Stomach (tissue), 9 donors: ENCODE measurements around the gene LOXL3. TPM values are rescaled to one million over a fixed set of nuclear protein-coding genes. Genes with fewer than 3 reads are reported as not detected.

ENCODE experiments used
- DNase-seq, 2 donors: peaks; one replicate each; pipeline versions ENCODE4 v3.0.0 to v3.0.0-alpha.2; 2013 to 2019
- H3K27ac ChIP-seq, 5 donors: fragments of 200-600 bp in 4 of 5; sonication (generic) in 4 of 5; one replicate each; pipeline ENCODE4 v1.5.1; 2013 to 2019; ENCODE audit warnings: mild to moderate bottlenecking in 1 of 5, moderate library complexity in 1 of 5
- H3K27me3 ChIP-seq, 3 donors: fragments of 200-600 bp; sonication (generic); one replicate each; pipeline ENCODE4 v1.5.1; 2017 to 2019; ENCODE audit warnings: mixed run types in 1 of 3
- H3K36me3 ChIP-seq, 4 donors: fragments of 200-600 bp; sonication (generic); 1 replicate in 3 of 4; 2 replicates in 1 of 4; pipeline ENCODE4 v1.5.1; 2016 to 2019
- H3K4me1 ChIP-seq, 4 donors: fragments of 200-600 bp; sonication (generic); one replicate each; pipeline ENCODE4 v1.5.1; 2016 to 2019
- H3K4me3 ChIP-seq, 4 donors: fragments of 200-600 bp; sonication (generic) in 3 of 4; one replicate each; pipeline ENCODE4 v1.5.1; 2016 to 2019; ENCODE audit warnings: mild to moderate bottlenecking in 1 of 4
- H3K9me3 ChIP-seq, 4 donors: fragments of 200-600 bp; sonication (generic); one replicate each; pipeline ENCODE4 v1.5.1; 2016 to 2019
- CTCF ChIP-seq, 7 experiments: fragments of 450-650 bp in 4 of 7; fragments of 200-600 bp in 3 of 7; sonication (generic) in 3 of 7; IDR thresholded peaks; one replicate each; pipeline ENCODE4 v1.5.1; 2016 to 2019; ENCODE audit warnings: antibody characterized with exemption in 7 of 7, control low read depth in 2 of 7, mild to moderate bottlenecking in 1 of 7
- EP300 ChIP-seq: sonication (generic); formaldehyde crosslinking; IDR thresholded peaks from one replicate; pipeline ENCODE4 v1.6.1; 2017; ENCODE audit warnings: antibody characterized with exemption
- POLR2A ChIP-seq, 4 donors: fragments of 450-650 bp; IDR thresholded peaks; one replicate each; pipeline ENCODE4 v1.6.1; 2016; ENCODE audit warnings: antibody characterized with exemption in 4 of 4, control low read depth in 2 of 4, mild to moderate bottlenecking in 1 of 4, moderate library complexity in 1 of 4
- POLR2AphosphoS5 ChIP-seq, 3 donors: sonication (generic); formaldehyde crosslinking; IDR thresholded peaks; one replicate each; pipeline ENCODE4 v1.6.1; 2016; ENCODE audit warnings: antibody characterized with exemption in 3 of 3
- WGBS, 5 donors: extraction: QIAGEN DNeasy Blood & Tissue Kit in 3 of 5; methylation state at CpG; one replicate each; pipeline versions ENCODE4 v1.1.5 to v1.1.7; 2013 to 2018; 5-methylcytosine and 5-hydroxymethylcytosine counted together
- intact Hi-C: fragments of 100-400 bp; cut with DNase I; formaldehyde crosslinking; loops from one replicate; pipeline ENCODE4 v1.15.1; 2023; ENCODE audit warnings: low total_unique reads
- polyA plus RNA-seq, 3 donors: library from polyadenylated mRNA; stranded (reverse); fragments of 200-250 nt; gene quantifications; one replicate each; pipeline ENCODE4 v1.2.3, GENCODE V29; 2013
- total RNA-seq, 5 donors: library from RNA; depleted of rRNA; stranded (reverse); fragments of >200 nt; gene quantifications; one replicate each; pipeline versions ENCODE4 v1.1.0 to v1.2.3, GENCODE V29; 2014 to 2016
- donor health status: healthy with polysubstance abuse.
- donor health status: Bipolar disorder and iron deficiency.
- donor health status: healthy.

LOXL3 gene
- total and polyA plus RNA-seq, 8 donors: 0.76 to 49.0 (median 1.4) TPM

- peaks cover 25 to 41% (median 35%) of the 10 kb centered on the region in 4 donors for H3K4me1 ChIP-seq
- TF ChIP-seq EP300 (no peak), CTCF (IDR thresholded peaks at IDR 0.05) (no peak), POLR2A (IDR thresholded peaks at IDR 0.05) (no peak), POLR2AphosphoS5 (IDR thresholded peaks at IDR 0.05) (no peak)
- intact Hi-C loops: loop anchor here (10.0 kb wide), 1 partner anchor 53 kb away; no protein-coding TSS in a partner anchor
- no peaks in the 10 kb centered on the region for H3K9me3 ChIP-seq
- no peak for DNase-seq
- no peaks in the 10 kb centered on the region for H3K27me3 ChIP-seq
- H3K27ac ChIP-seq: no peak overlapping the region
- 86 to 92% (median 88%) methylated on average over 7 of the region's 7 CpGs for WGBS, 5 donors
- no peak overlapping the region for H3K4me3 ChIP-seq
- H3K36me3 ChIP-seq: peaks cover 16 to 46% (median 35%) of the 10 kb centered on the region in 4 donors
These were observed 22.1 kb downstream of the LOXL3 start for GRCh38 chr2:74531666-74532065.

GRCh38 chr2:74530239-74531187, 23.2 kb downstream of the LOXL3 start:
- Histone ChIP-seq H3K9me3 (no peaks in the 10 kb centered on the region), H3K27me3 (no peaks in the 10 kb centered on the region), H3K27ac (peak overlapping the region; percentile 68 to 96 (median 91)), H3K4me3 (peak overlapping the region; percentile 78 to 94 (median 92)), H3K36me3 (peaks cover 23 to 57% (median 45%) of the 10 kb centered on the region in 4 donors), H3K4me1 (peaks cover 25 to 50% (median 35%) of the 10 kb centered on the region in 4 donors)
- TF ChIP-seq EP300 (no peak), POLR2A (IDR thresholded peaks at IDR 0.05) (no peak), CTCF (IDR thresholded peaks at IDR 0.05) (no peak), POLR2AphosphoS5 (IDR thresholded peaks at IDR 0.05) (no peak)
- DNase-seq: peak; percentile 41 to 76
- 1 to 3% (median 2%) methylated on average over 24 to 54 of the region's 54 CpGs for WGBS, 5 donors
- intact Hi-C loops: loop anchor here (10.0 kb wide), 1 partner anchor 54 kb away; no protein-coding TSS in a partner anchor

- H3K4me1 ChIP-seq: peaks cover 25 to 53% (median 35%) of the 10 kb centered on the region in 4 donors
- 0 to 1% (median 0%) methylated on average over 22 to 87 of the region's 87 CpGs for WGBS, 5 donors
- DNase-seq: peak; percentile 99 to 100
- peak within 1 kb of the TSS; percentile 78 to 94 (median 92) for H3K4me3 ChIP-seq
- no peaks in the 10 kb centered on the region for H3K27me3 ChIP-seq
- H3K27ac ChIP-seq: peak within 1 kb of the TSS; percentile 68 to 96 (median 91)
- no peaks in the 10 kb centered on the region for H3K9me3 ChIP-seq
- TF ChIP-seq POLR2AphosphoS5 (IDR thresholded peaks at IDR 0.05) (peak; percentile 83 to 97 (median 91)), EP300 (no peak), CTCF (IDR thresholded peaks at IDR 0.05) (peak in 1 of 7 experiments; percentile 6), POLR2A (IDR thresholded peaks at IDR 0.05) (peak in 1 of 4 donors; percentile 70)
- H3K36me3 ChIP-seq: peaks cover 23 to 59% (median 47%) of the 10 kb centered on the region in 4 donors
- intact Hi-C loops: loop anchor here (10.0 kb wide), 1 partner anchor 55 kb away; no protein-coding TSS in a partner anchor
These were observed 24.1 kb downstream of the LOXL3 start, which contains the start of the genes AUP1 and HTRA2 for GRCh38 chr2:74529357-74530238. AUP1 (minus strand) TSS chr2:74529706; CDS start chr2:74529629, 77 bp downstream. HTRA2 (plus strand) TSS chr2:74529933; CDS start chr2:74530007, 74 bp downstream.
